Measurements from ENCODE around the gene PPP4R4.
"Not testable (repeated sequence)": the region's sequence is repeated elsewhere in the genome, so short reads cannot be mapped to it uniquely, and the experiment has no call there.

The PPP4R4 gene

GRCh38 chr14:94145902-94146527, 28.1 kb upstream of the PPP4R4 start:
- DNase-seq = no peak

- DNase-seq = no peak
These were observed 21.4 kb upstream of the PPP4R4 start for GRCh38 chr14:94152676-94153075.

GRCh38 chr14:94153750-94154342, 20.3 kb upstream of the PPP4R4 start:
- DNase-seq = peak in 1 of 2 donors; percentile 39

- not testable (repeated sequence) for DNase-seq
These were observed 18.0 kb upstream of the PPP4R4 start for GRCh38 chr14:94156143-94156542.

- DNase-seq = no peak
These were observed 16.9 kb upstream of the PPP4R4 start for GRCh38 chr14:94157197-94157596.

- DNase-seq = no peak
These were observed 15.8 kb upstream of the PPP4R4 start for GRCh38 chr14:94158239-94158883.

- DNase-seq = peak in 1 of 2 donors; percentile 9
These were observed 13.1 kb upstream of the PPP4R4 start for GRCh38 chr14:94161058-94161457.

- DNase-seq = peak; percentile 12 to 26
These were observed 12.1 kb upstream of the PPP4R4 start for GRCh38 chr14:94161981-94162380.

GRCh38 chr14:94162466-94162865, 11.7 kb upstream of the PPP4R4 start:
- no peak for DNase-seq

- DNase-seq = peak in 1 of 2 donors; percentile 19
These were observed 10.3 kb upstream of the PPP4R4 start for GRCh38 chr14:94163796-94164195.

- DNase-seq = no peak
These were observed 9.3 kb upstream of the PPP4R4 start for GRCh38 chr14:94164685-94165431.

- no peak for DNase-seq
These were observed 8.4 kb upstream of the PPP4R4 start for GRCh38 chr14:94165744-94166143.

GRCh38 chr14:94170136-94170535, 4.0 kb upstream of the PPP4R4 start:
- DNase-seq = peak in 1 of 2 donors; percentile 26

GRCh38 chr14:94171208-94171607, 2.9 kb upstream of the PPP4R4 start:
- DNase-seq = no peak

- DNase-seq = no peak
These were observed 1.6 kb upstream of the PPP4R4 start for GRCh38 chr14:94172545-94172944.

- DNase-seq = peak in 1 of 2 donors; percentile 10
These were observed 644 bp upstream of the PPP4R4 start for GRCh38 chr14:94173471-94173884.

GRCh38 chr14:94174604-94175010, 485 bp downstream of the PPP4R4 start:
- no peak for DNase-seq

GRCh38 chr14:94175011-94175745, 1.1 kb downstream of the PPP4R4 start:
- DNase-seq = no peak

GRCh38 chr14:94175747-94176146, 1.6 kb downstream of the PPP4R4 start:
- no peak for DNase-seq

- no peak for DNase-seq
These were observed 2.7 kb downstream of the PPP4R4 start for GRCh38 chr14:94176808-94177207.

- DNase-seq = no peak
These were observed 3.7 kb downstream of the PPP4R4 start for GRCh38 chr14:94177806-94178205.

- no peak for DNase-seq
These were observed 5.1 kb downstream of the PPP4R4 start for GRCh38 chr14:94179244-94179643.

Data from inflammatory macrophage treated with lipopolysaccharide for 1 hour (primary cell).